Stomach (tissue), 4 donors: Measurements from ENCODE around the gene ZRSR2.

Experiments
- POLR2AphosphoS5 ChIP-seq, 3 donors: sonication (generic); formaldehyde crosslinking; IDR thresholded peaks; one replicate each; pipeline ENCODE4 v1.6.1; 2016; ENCODE audit warnings: antibody characterized with exemption in 3 of 3
- TF ChIP-seq, protein P1 (sequence below), 7 experiments: fragments of 450-650 bp in 4 of 7; fragments of 200-600 bp in 3 of 7; sonication (generic) in 3 of 7; IDR thresholded peaks; one replicate each; pipeline ENCODE4 v1.5.1; 2016 to 2019; ENCODE audit warnings: antibody characterized with exemption in 7 of 7, control low read depth in 2 of 7, mild to moderate bottlenecking in 1 of 7

- no peak for TF ChIP-seq POLR2AphosphoS5 (IDR thresholded peaks at IDR 0.05)
- TF ChIP-seq, protein P1, sequence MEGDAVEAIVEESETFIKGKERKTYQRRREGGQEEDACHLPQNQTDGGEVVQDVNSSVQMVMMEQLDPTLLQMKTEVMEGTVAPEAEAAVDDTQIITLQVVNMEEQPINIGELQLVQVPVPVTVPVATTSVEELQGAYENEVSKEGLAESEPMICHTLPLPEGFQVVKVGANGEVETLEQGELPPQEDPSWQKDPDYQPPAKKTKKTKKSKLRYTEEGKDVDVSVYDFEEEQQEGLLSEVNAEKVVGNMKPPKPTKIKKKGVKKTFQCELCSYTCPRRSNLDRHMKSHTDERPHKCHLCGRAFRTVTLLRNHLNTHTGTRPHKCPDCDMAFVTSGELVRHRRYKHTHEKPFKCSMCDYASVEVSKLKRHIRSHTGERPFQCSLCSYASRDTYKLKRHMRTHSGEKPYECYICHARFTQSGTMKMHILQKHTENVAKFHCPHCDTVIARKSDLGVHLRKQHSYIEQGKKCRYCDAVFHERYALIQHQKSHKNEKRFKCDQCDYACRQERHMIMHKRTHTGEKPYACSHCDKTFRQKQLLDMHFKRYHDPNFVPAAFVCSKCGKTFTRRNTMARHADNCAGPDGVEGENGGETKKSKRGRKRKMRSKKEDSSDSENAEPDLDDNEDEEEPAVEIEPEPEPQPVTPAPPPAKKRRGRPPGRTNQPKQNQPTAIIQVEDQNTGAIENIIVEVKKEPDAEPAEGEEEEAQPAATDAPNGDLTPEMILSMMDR (IDR thresholded peaks at IDR 0.05), result no peak
These were observed 46.0 kb upstream of the ZRSR2 start for GRCh38 chrX:15744181-15744867.
